ENCODE results near the gene PIP5K1C.

The PIP5K1C gene

DNA sequence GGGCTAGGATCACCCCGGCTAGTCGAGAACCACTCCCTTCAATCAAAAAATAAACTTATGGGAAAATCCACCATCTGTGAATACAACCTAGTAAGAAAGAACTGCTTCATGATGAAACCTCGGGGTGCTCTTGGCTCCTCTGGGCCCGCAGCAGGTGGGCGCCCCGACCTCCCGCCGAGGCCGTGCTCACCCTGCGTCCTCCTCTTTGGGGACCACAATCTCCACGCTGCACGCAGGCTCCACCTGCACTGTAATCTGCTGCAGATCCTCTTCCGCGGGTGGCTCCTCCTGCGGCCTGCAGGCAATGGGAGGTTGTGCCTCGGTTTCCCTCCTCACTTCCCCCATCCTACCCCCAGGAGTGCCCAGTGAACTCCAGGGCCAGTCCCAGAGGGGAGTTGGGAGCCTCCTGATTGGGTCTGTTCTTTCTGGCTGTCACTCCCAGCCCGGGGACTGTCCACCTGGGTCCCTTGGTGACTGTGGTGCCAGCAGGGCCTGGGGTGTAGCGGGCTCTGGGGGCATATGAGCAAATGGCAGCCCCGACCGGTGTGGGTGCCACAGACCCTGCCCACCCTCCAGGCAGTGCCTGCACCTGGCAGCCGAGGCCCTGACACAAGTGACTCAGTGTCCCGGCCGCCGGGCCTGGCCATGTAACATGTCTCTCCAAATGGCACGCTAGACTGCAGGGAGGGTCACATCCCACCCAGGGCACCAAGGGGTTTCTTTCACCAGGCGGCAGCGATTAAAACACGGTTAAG lies 58.6 kb downstream of the PIP5K1C start:
- Histone ChIP-seq H3K36me3 (ENCODE audit: low read depth) (no peaks in the 10 kb centered on the region), H3K4me3 (ENCODE audit: severe bottlenecking) (no peak overlapping the region), H3K27me3 (ENCODE audit: insufficient read depth, poor library complexity, severe bottlenecking) (no peaks in the 10 kb centered on the region), H3K27ac (ENCODE audit: poor library complexity, severe bottlenecking) (no peak overlapping the region), H3K4me1 (ENCODE audit: insufficient read depth, poor library complexity, severe bottlenecking) (no peaks in the 10 kb centered on the region), H3K9me3 (ENCODE audit: severe bottlenecking) (no peaks in the 10 kb centered on the region)
- ATAC-seq (ENCODE audit: low read depth) (no peak), DNase-seq (ENCODE audit: low spot score) (no peak)
- no peak for TF ChIP-seq CTCF (IDR thresholded peaks at IDR 0.05; ENCODE audit: poor library complexity, severe bottlenecking)

GRCh38 chr19:3639479-3639878 lies 60.8 kb downstream of the PIP5K1C start:
- no peaks in the 10 kb centered on the region for H3K4me1 ChIP-seq (ENCODE audit: insufficient read depth, poor library complexity, severe bottlenecking)
- H3K27ac ChIP-seq (ENCODE audit: poor library complexity, severe bottlenecking), result no peak overlapping the region
- no peak for TF ChIP-seq CTCF (IDR thresholded peaks at IDR 0.05; ENCODE audit: poor library complexity, severe bottlenecking)
- no peak overlapping the region for H3K4me3 ChIP-seq (ENCODE audit: severe bottlenecking)
- no peaks in the 10 kb centered on the region for H3K27me3 ChIP-seq (ENCODE audit: insufficient read depth, poor library complexity, severe bottlenecking)
- no peak for ATAC-seq (ENCODE audit: low read depth)
- no peaks in the 10 kb centered on the region for H3K36me3 ChIP-seq (ENCODE audit: low read depth)
- H3K9me3 ChIP-seq (ENCODE audit: severe bottlenecking), result no peaks in the 10 kb centered on the region
- no peak for DNase-seq (ENCODE audit: low spot score)

DNA sequence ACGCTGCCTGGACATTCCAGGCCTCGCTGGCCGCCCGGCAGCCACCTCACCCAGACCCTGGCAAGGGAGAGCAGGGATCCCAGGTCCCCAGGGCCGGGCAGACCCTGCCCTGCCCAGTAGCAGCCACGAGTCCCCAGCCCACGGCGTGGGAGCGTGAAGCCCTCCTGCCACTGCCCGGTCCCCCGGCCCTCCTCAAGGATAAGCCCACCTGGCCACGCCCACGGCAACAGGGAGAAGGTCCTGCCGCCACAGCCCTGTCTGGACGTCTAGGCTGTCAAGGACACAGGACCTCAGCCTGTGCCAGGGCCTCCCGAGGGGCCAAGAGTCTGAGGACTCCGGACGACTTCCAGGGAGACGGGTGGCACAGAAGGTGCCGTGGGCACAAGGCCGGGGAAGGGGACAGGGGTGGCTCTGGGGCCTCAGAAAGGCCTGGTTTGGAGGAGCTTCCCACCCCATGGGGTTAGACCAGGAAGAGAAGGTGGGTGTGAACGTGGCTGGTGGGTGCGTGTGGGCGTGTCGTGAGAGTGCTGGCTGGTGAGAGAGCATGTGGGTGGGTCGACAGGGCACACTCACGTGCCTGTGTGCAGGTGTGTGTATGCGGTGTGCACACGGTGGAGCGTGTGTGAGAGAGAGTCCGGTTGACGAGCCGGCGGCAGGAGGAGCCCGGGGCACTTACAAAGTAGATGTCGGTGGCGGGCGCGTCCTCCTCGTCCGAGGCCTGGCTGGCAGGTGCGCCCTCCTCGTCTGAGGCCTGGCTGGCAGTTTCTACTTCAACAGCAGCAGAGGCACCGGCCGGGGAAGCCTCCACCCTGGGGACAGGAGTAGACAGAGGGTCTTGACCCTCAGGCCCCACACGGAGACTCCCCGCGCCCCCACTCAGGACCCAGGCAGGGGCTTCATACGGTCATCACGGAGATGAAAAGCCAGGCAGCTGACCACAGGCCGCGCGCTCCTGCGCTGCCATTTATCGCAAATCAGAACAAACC lies 61.8 kb downstream of the PIP5K1C start:
- H3K36me3 ChIP-seq (ENCODE audit: low read depth), result no peaks in the 10 kb centered on the region
- no peaks in the 10 kb centered on the region for H3K4me1 ChIP-seq (ENCODE audit: insufficient read depth, poor library complexity, severe bottlenecking)
- no peak for TF ChIP-seq CTCF (IDR thresholded peaks at IDR 0.05; ENCODE audit: poor library complexity, severe bottlenecking)
- H3K9me3 ChIP-seq (ENCODE audit: severe bottlenecking), result no peaks in the 10 kb centered on the region
- H3K4me3 ChIP-seq (ENCODE audit: severe bottlenecking), result no peak overlapping the region
- no peak overlapping the region for H3K27ac ChIP-seq (ENCODE audit: poor library complexity, severe bottlenecking)
- DNase-seq (ENCODE audit: low spot score) (no peak), ATAC-seq (ENCODE audit: low read depth) (no peak)
- no peaks in the 10 kb centered on the region for H3K27me3 ChIP-seq (ENCODE audit: insufficient read depth, poor library complexity, severe bottlenecking)

- Histone ChIP-seq H3K4me3 (ENCODE audit: severe bottlenecking) (no peak overlapping the region), H3K36me3 (ENCODE audit: low read depth) (no peaks in the 10 kb centered on the region), H3K4me1 (ENCODE audit: insufficient read depth, poor library complexity, severe bottlenecking) (no peaks in the 10 kb centered on the region), H3K27ac (ENCODE audit: poor library complexity, severe bottlenecking) (no peak overlapping the region), H3K9me3 (ENCODE audit: severe bottlenecking) (no peaks in the 10 kb centered on the region), H3K27me3 (ENCODE audit: insufficient read depth, poor library complexity, severe bottlenecking) (no peaks in the 10 kb centered on the region)
- ATAC-seq (ENCODE audit: low read depth) (no peak), DNase-seq (ENCODE audit: low spot score) (no peak)
- TF ChIP-seq CTCF (IDR thresholded peaks at IDR 0.05; ENCODE audit: poor library complexity, severe bottlenecking), result no peak
These were observed 62.6 kb downstream of the PIP5K1C start for GRCh38 chr19:3637621-3638020.

All from RWPE2 (cell line).